ENCODE measurements around the gene TSSC4.

TSSC4 gene

GRCh38 chr11:2445746-2446551 lies 45.4 kb downstream of the TSSC4 start:
- H3K27me3 ChIP-seq (ENCODE audit: insufficient read depth, low read length) = peaks cover 91% of the 10 kb centered on the region
- H3K9me3 ChIP-seq (ENCODE audit: insufficient read depth, low read depth, low read length) = no peaks in the 10 kb centered on the region
- H3K9ac ChIP-seq (ENCODE audit: low read depth, low read length) = no peak overlapping the region
- H3K4me1 ChIP-seq (ENCODE audit: insufficient read depth, low read length) = no peaks in the 10 kb centered on the region
- peak overlapping the region; percentile 59; the same call in 1 of the 2 replicates for H3K4me3 ChIP-seq (ENCODE audit: low read length)
- H3K36me3 ChIP-seq (ENCODE audit: insufficient read depth, low read depth, low read length) = no peaks in the 10 kb centered on the region
- no peak overlapping the region for H3K27ac ChIP-seq (ENCODE audit: low read length)

- Histone ChIP-seq H3K9me3 (ENCODE audit: insufficient read depth, low read depth, low read length) (no peaks in the 10 kb centered on the region), H3K9ac (ENCODE audit: low read depth, low read length) (no peak overlapping the region), H3K4me3 (ENCODE audit: low read length) (no peak overlapping the region), H3K4me1 (ENCODE audit: insufficient read depth, low read length) (no peaks in the 10 kb centered on the region), H3K27me3 (ENCODE audit: insufficient read depth, low read length) (peaks cover 91% of the 10 kb centered on the region), H3K27ac (ENCODE audit: low read length) (no peak overlapping the region), H3K36me3 (ENCODE audit: insufficient read depth, low read depth, low read length) (no peaks in the 10 kb centered on the region)
Observed at GRCh38 chr11:2446590-2447252, 46.2 kb downstream of the TSSC4 start.

GRCh38 chr11:2447253-2447950 lies 46.9 kb downstream of the TSSC4 start:
- Histone ChIP-seq H3K36me3 (ENCODE audit: insufficient read depth, low read depth, low read length) (no peaks in the 10 kb centered on the region), H3K9me3 (ENCODE audit: insufficient read depth, low read depth, low read length) (no peaks in the 10 kb centered on the region), H3K27me3 (ENCODE audit: insufficient read depth, low read length) (peaks cover 91% of the 10 kb centered on the region), H3K4me3 (ENCODE audit: low read length) (no peak overlapping the region), H3K27ac (ENCODE audit: low read length) (no peak overlapping the region), H3K9ac (ENCODE audit: low read depth, low read length) (no peak overlapping the region), H3K4me1 (ENCODE audit: insufficient read depth, low read length) (no peaks in the 10 kb centered on the region)

DNA sequence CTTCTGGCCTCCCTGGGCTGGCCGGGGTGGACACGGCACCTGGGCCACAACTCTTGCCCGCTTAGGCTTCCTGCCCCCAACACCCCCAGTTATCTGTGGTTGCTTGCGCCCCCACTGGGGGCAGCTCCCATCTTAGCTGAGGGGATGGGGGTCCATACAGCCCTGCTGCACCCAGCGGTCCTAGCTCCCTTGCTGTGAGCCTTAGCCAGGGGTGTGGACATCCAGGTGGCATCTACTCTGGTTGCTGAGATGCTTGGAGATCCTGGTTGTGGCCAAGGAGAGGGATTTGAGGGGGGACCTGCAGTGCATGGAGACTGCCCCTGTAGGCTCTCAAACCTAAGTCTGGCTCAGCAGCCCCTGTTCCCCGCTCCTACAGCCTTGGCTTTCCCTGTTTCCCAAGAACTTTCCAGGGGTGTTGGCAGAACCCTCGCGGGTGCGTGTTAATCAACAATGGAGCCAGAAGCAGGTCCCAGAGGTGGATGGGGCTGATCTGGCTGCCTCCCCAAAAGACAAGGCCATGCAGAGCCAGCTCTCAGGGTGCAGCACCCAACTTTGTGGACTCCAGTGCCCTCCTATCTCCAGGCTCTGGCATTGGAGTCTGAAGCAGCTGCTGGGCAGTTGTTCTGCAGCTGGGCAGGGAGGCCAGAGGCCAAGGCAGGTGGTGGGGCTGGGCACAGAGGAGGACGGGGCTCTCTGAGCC lies 47.6 kb downstream of the TSSC4 start:
- H3K27me3 ChIP-seq (ENCODE audit: insufficient read depth, low read length) = peaks cover 91% of the 10 kb centered on the region

DNA sequence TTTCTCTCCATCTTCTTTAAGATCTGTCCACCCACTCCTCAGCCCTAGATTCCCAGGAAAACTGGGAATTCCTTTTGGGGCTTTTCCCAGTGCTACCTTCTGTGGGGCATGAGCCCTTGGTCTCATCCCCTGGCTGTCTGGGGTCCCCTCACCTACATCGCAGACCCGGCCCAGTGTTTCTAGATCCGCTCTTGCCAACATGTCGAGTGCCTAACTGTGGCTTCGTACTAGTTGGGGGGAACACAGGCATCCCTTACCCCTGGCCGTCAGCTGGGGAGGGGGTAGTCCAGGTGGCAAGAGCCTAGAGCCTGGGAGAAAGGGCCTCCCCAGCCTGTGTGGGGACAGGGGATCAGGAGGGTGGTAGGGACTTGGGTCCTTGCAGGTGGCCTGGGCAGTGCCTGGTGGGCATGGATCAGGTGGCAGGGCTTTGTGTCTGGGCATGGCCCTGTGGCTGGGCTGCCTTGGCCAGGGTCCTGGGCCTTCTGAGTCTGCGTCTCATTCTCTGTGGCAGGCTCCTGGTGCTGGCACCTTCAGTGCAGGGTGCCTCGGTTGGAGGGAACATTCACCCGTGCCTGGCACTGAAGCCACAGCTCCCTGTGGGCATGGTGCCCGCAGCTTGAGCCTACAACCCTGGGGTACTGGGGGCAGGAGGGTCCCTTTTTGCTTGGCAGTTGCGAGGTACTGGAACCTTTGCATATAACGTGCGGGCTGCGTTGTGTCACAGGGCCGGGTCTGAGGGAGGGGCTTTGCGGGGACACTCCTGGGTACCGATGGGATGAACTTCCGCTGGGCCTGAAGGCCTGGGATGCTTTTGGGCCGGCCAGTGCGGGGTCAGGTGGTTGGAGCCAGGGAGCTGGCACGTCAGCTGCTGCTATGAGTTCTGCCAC lies 48.4 kb downstream of the TSSC4 start:
- Histone ChIP-seq H3K36me3 (ENCODE audit: insufficient read depth, low read depth, low read length) (no peaks in the 10 kb centered on the region), H3K9ac (ENCODE audit: low read depth, low read length) (no peak overlapping the region), H3K4me3 (ENCODE audit: low read length) (no peak overlapping the region), H3K9me3 (ENCODE audit: insufficient read depth, low read depth, low read length) (no peaks in the 10 kb centered on the region), H3K27me3 (ENCODE audit: insufficient read depth, low read length) (peaks cover 91% of the 10 kb centered on the region), H3K27ac (ENCODE audit: low read length) (no peak overlapping the region), H3K4me1 (ENCODE audit: insufficient read depth, low read length) (no peaks in the 10 kb centered on the region)

More for the DNA sequence above, 47.6 kb downstream of the TSSC4 start:
- H3K4me1 ChIP-seq (ENCODE audit: insufficient read depth, low read length) = no peaks in the 10 kb centered on the region
- H3K36me3 ChIP-seq (ENCODE audit: insufficient read depth, low read depth, low read length) = no peaks in the 10 kb centered on the region
- H3K4me3 ChIP-seq (ENCODE audit: low read length) = no peak overlapping the region
- H3K9me3 ChIP-seq (ENCODE audit: insufficient read depth, low read depth, low read length) = no peaks in the 10 kb centered on the region
- no peak overlapping the region for H3K9ac ChIP-seq (ENCODE audit: low read depth, low read length)
- H3K27ac ChIP-seq (ENCODE audit: low read length) = no peak overlapping the region

DNA sequence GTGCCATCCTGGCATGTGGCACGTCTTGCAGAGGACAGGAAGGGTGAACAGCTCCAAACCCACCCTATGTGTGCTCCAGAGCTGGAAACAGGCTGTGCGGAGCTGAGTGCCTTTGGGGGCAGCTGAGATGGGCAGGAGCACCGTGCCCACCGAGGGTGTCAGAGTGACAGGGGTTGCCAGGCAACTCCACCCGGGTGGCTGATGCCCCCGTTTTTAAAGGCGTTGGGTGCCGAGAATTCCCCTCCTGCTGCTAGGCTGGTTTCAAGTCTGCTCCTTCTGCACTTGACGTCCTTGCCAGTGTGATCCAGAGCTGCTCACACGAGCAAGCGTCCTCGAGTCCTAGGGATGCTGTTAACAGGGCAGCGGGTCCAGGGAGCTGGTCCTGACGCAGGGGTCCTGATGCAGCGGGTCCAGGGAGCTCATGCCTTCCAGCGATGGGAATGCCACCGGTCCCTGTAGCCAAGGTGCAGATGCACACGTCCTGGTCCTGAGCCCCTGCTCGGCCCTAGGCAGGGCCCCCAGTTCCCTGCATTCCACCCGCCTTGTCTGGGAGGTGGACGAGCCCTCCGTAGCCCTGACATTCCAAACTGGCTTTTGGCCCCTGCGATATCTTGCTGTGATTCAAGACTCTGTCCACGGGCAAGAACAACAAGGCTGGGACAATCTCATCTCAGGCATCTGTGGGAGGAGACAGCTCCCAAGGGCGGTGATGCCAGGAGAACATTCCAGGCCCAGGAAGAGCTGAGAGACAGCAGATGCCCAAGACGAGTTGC lies 49.2 kb downstream of the TSSC4 start:
- H3K4me1 ChIP-seq (ENCODE audit: insufficient read depth, low read length) = no peaks in the 10 kb centered on the region
- no peaks in the 10 kb centered on the region for H3K9me3 ChIP-seq (ENCODE audit: insufficient read depth, low read depth, low read length)
- H3K27me3 ChIP-seq (ENCODE audit: insufficient read depth, low read length) = peaks cover 95% of the 10 kb centered on the region
- no peak overlapping the region for H3K9ac ChIP-seq (ENCODE audit: low read depth, low read length)
- no peak overlapping the region for H3K27ac ChIP-seq (ENCODE audit: low read length)
- no peak overlapping the region for H3K4me3 ChIP-seq (ENCODE audit: low read length)
- no peaks in the 10 kb centered on the region for H3K36me3 ChIP-seq (ENCODE audit: insufficient read depth, low read depth, low read length)

- Histone ChIP-seq H3K9ac (ENCODE audit: low read depth, low read length) (no peak overlapping the region), H3K36me3 (ENCODE audit: insufficient read depth, low read depth, low read length) (no peaks in the 10 kb centered on the region), H3K27me3 (ENCODE audit: insufficient read depth, low read length) (peaks cover 97% of the 10 kb centered on the region), H3K4me3 (ENCODE audit: low read length) (no peak overlapping the region), H3K9me3 (ENCODE audit: insufficient read depth, low read depth, low read length) (no peaks in the 10 kb centered on the region), H3K4me1 (ENCODE audit: insufficient read depth, low read length) (no peaks in the 10 kb centered on the region), H3K27ac (ENCODE audit: low read length) (no peak overlapping the region)
Observed at GRCh38 chr11:2450321-2451041, 49.9 kb downstream of the TSSC4 start.

DNA sequence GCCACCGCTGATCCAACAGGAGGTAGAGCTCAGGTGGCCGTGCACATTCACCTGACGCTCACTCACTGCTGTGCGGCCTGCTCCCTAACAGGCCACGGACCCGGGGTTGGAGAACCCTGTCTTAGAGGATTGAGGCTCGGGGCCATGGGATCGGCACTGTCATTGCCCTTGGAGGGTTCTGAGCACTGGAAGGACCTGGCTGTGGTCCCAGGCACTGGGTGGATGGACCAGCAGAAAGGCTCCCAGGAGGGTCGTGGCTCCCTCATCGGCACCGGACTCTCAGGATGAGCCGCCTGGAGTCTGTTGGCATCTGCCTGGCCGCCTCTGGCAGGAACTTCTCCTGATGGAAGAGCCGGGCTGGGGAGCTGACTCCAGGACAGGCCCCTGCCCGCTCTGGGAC lies 50.8 kb downstream of the TSSC4 start:
- Histone ChIP-seq H3K4me1 (ENCODE audit: insufficient read depth, low read length) (no peaks in the 10 kb centered on the region), H3K4me3 (ENCODE audit: low read length) (no peak overlapping the region), H3K27me3 (ENCODE audit: insufficient read depth, low read length) (peaks cover 94% of the 10 kb centered on the region)

DNA sequence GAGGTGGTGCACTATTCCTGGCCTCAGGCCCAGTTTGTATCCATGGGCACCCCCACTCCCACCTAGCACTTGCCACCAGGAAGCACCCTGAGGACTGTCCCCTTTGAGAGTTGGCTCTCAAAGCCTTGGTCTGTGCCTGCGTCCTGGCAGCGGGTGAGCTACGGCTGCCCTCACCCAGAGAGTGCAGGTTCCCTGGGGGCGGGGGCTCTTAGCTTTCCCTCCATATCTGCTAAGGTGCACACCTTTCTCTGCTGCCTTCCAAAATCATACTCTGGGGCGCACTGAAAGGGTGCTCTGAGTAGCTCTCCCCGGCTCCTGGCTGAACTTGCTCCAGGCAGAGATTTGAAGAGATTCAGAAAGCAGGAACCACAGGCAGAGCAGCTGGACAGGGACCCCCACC lies 51.4 kb downstream of the TSSC4 start:
- Histone ChIP-seq H3K9ac (ENCODE audit: low read depth, low read length) (no peak overlapping the region), H3K9me3 (ENCODE audit: insufficient read depth, low read depth, low read length) (no peaks in the 10 kb centered on the region), H3K4me1 (ENCODE audit: insufficient read depth, low read length) (no peaks in the 10 kb centered on the region), H3K4me3 (ENCODE audit: low read length) (no peak overlapping the region), H3K36me3 (ENCODE audit: insufficient read depth, low read depth, low read length) (no peaks in the 10 kb centered on the region), H3K27ac (ENCODE audit: low read length) (no peak overlapping the region), H3K27me3 (ENCODE audit: insufficient read depth, low read length) (peaks cover 88% of the 10 kb centered on the region)

More for the DNA sequence above, 50.8 kb downstream of the TSSC4 start:
- Histone ChIP-seq H3K27ac (ENCODE audit: low read length) (no peak overlapping the region), H3K36me3 (ENCODE audit: insufficient read depth, low read depth, low read length) (no peaks in the 10 kb centered on the region), H3K9ac (ENCODE audit: low read depth, low read length) (no peak overlapping the region), H3K9me3 (ENCODE audit: insufficient read depth, low read depth, low read length) (no peaks in the 10 kb centered on the region)
